ENCODE measurements around the gene NKAPL. TPM values are rescaled to one million over a fixed set of nuclear protein-coding genes. Genes with fewer than 3 reads are reported as not detected.

NKAPL gene
- total RNA-seq, 1 donor from 2014 or later: 0.79 TPM

DNA sequence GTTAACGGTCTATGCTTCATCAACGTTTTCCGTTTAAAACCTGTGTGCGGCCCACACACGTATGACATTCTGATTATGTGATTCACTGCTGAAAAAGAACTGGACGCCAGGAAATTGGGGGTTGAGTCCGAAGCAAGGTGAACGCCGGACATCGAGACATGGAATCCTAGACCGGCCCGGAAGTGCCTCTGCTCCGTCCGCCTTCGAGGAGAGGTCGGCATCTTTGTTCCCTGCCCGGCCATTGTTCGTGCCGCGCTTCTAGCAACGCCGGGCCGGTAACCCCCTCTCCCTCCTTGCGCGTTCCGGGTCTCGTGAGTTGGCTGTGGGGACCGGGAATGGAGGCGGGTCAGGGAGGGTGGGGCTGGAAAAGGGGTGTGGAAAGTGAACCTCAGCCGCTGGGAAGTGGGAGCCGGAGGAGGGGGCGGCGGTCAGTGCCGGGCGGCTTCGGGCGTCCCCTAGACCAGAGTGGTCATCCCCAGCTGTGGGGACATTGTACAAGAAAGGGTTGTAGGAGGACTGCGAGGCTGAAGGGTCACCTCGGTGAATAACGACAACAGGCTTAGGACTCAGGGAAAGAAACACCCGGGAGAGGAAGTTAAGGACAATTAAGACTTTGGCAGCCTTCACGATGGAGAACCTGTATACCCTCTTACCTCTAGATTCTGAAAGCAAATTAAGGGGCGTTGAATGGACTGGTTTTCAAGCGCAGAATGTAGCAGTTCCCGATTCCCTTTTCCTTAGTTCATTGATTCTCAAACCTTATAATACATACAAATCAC, 33.9 kb upstream of the NKAPL start, which contains the start of gene ZSCAN9:
Gene ZSCAN9 (plus strand): TSS at position 220 of the 779 bp plus-strand sequence. CDS start 1,810 bp downstream, outside the sequence.
- Histone ChIP-seq H3K4me3 (ENCODE audit: low read depth, low read length) (peak within 1 kb of the TSS; percentile 62), H3K27me3 (ENCODE audit: control insufficient read depth, insufficient read depth, low read length) (peaks cover 2% of the 10 kb centered on the region), H3K36me3 (ENCODE audit: control insufficient read depth, insufficient read depth, low read length) (peaks cover 7% of the 10 kb centered on the region)
- TF ChIP-seq, protein P1, sequence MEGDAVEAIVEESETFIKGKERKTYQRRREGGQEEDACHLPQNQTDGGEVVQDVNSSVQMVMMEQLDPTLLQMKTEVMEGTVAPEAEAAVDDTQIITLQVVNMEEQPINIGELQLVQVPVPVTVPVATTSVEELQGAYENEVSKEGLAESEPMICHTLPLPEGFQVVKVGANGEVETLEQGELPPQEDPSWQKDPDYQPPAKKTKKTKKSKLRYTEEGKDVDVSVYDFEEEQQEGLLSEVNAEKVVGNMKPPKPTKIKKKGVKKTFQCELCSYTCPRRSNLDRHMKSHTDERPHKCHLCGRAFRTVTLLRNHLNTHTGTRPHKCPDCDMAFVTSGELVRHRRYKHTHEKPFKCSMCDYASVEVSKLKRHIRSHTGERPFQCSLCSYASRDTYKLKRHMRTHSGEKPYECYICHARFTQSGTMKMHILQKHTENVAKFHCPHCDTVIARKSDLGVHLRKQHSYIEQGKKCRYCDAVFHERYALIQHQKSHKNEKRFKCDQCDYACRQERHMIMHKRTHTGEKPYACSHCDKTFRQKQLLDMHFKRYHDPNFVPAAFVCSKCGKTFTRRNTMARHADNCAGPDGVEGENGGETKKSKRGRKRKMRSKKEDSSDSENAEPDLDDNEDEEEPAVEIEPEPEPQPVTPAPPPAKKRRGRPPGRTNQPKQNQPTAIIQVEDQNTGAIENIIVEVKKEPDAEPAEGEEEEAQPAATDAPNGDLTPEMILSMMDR (IDR thresholded peaks at IDR 0.05; ENCODE audit: insufficient read depth, low read length, severe bottlenecking): no peak
- DNase-seq (ENCODE audit: low read depth) (peak; percentile 67), FAIRE-seq (no peak)

DNA sequence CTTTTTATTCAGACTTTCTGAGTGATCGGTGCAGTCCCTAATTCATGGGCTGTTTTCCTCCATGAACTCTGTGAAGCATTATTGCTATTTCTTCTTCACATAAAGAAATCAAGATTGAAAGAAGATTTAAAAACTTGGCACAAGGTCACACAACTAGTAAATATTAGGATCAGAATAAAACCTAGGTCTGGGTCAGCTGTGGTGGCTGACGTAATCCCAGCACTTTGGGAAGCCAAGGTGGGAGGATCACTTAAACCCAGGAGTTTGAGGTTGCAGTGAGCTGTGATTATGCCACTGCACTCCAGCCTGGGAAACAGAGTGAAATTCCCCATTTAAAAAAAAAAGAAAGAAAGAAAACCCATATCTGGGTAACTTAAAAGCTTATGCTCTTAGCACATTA, 32.6 kb upstream of the NKAPL start:
- no peak for DNase-seq (ENCODE audit: low read depth)
- FAIRE-seq: no peak
- H3K27me3 ChIP-seq (ENCODE audit: control insufficient read depth, insufficient read depth, low read length): no peaks in the 10 kb centered on the region
- H3K36me3 ChIP-seq (ENCODE audit: control insufficient read depth, insufficient read depth, low read length): peaks cover 7% of the 10 kb centered on the region
- TF ChIP-seq, protein P1 (IDR thresholded peaks at IDR 0.05; ENCODE audit: insufficient read depth, low read length, severe bottlenecking): no peak
- H3K4me3 ChIP-seq (ENCODE audit: low read depth, low read length): no peak overlapping the region

DNA sequence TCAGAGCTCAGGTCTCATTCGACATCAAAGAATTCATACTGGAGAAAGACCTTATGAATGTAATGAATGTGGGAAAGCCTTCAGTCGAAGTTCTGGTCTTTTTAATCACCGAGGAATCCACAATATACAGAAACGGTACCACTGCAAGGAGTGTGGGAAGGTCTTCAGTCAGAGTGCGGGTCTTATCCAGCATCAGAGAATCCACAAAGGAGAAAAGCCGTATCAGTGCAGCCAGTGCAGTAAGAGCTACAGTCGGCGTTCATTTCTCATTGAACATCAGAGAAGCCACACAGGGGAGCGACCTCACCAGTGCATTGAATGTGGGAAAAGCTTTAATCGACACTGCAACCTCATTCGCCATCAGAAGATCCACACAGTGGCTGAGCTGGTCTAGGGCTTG, 26.3 kb upstream of the NKAPL start:
- H3K27me3 ChIP-seq (ENCODE audit: control insufficient read depth, insufficient read depth, low read length): no peaks in the 10 kb centered on the region
- no peak overlapping the region for H3K4me3 ChIP-seq (ENCODE audit: low read depth, low read length)
- peaks cover 7% of the 10 kb centered on the region for H3K36me3 ChIP-seq (ENCODE audit: control insufficient read depth, insufficient read depth, low read length)
- FAIRE-seq: no peak
- DNase-seq (ENCODE audit: low read depth): no peak
- TF ChIP-seq, protein P1 (IDR thresholded peaks at IDR 0.05; ENCODE audit: insufficient read depth, low read length, severe bottlenecking): no peak

DNA sequence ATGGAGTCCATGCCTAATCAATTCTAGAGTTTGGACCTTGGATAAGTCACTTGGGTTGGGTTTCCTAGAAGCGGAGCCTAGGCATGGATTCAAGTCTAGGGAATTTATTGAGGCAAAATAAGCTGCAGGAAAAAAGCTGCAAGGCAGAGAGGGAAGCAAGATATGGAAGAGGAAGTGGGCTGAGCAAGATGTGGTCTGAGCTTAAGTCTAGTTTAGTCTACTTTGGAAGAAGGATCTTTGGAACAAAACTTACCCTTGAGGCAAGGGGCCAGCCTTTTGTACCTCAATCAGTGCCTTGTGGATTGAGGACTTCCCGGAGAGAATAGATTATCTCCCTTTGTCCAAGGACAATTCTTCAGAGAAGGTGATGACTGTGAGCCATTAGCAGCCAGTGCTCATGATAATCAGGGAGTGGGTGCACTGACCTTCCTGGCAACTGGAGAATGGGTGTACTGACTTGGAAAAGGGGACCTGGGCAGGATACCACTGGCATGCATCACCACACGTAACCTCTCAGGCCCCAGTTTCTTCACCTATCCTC, 23.1 kb upstream of the NKAPL start:
- peaks cover 2% of the 10 kb centered on the region for H3K36me3 ChIP-seq (ENCODE audit: control insufficient read depth, insufficient read depth, low read length)
- TF ChIP-seq, protein P1 (IDR thresholded peaks at IDR 0.05; ENCODE audit: insufficient read depth, low read length, severe bottlenecking): no peak
- no peaks in the 10 kb centered on the region for H3K27me3 ChIP-seq (ENCODE audit: control insufficient read depth, insufficient read depth, low read length)
- DNase-seq (ENCODE audit: low read depth) (no peak), FAIRE-seq (peak; percentile 50)
- no peak overlapping the region for H3K4me3 ChIP-seq (ENCODE audit: low read depth, low read length)

DNA sequence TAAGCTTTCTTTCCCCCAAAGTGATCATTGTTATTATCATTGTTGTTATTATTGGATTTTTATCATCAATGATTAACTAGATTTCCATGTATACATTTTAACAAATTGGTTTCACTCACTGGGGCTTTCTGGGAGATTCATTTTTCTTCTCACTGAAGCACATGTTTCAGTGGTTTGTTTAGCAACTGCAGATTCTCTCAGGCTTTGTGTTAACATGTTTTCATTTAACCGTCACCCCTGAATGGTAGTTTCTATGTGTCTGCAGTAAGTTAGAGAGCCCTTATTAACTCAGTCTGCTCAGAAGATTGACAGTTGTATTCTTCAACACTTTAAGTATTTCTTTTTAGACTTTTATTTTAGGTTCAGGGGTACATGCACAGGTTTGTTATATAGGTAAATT, 19.5 kb upstream of the NKAPL start:
- Histone ChIP-seq H3K4me3 (ENCODE audit: low read depth, low read length) (no peak overlapping the region), H3K27me3 (ENCODE audit: control insufficient read depth, insufficient read depth, low read length) (no peaks in the 10 kb centered on the region), H3K36me3 (ENCODE audit: control insufficient read depth, insufficient read depth, low read length) (no peaks in the 10 kb centered on the region)
- FAIRE-seq (no peak), DNase-seq (ENCODE audit: low read depth) (no peak)
- TF ChIP-seq, protein P1 (IDR thresholded peaks at IDR 0.05; ENCODE audit: insufficient read depth, low read length, severe bottlenecking): no peak
